Ishikawa (cell line): Measurements from ENCODE around the gene RAET1G.

Experiments
- CEBPB ChIP-seq: IDR thresholded peaks from 2 replicates; pipeline ENCODE4 v1.6.1; 2012
- CREB1 ChIP-seq: IDR thresholded peaks from 2 replicates; pipeline ENCODE4 v1.6.1; 2012; ENCODE audit warnings: low read depth
- EP300 ChIP-seq: IDR thresholded peaks from 2 replicates; pipeline ENCODE4 v1.6.1; 2012; ENCODE audit warnings: borderline replicate concordance
- FOXM1 ChIP-seq: IDR thresholded peaks from 2 replicates; pipeline ENCODE4 v1.6.1; 2012; ENCODE audit warnings: low read depth, borderline replicate concordance
- NFIC ChIP-seq: IDR thresholded peaks from 2 replicates; pipeline ENCODE4 v1.6.1; 2012
- RAD21 ChIP-seq: IDR thresholded peaks from 2 replicates; pipeline ENCODE4 v1.6.1; 2012; ENCODE audit warnings: low read depth
- TAF1 ChIP-seq: IDR thresholded peaks from 2 replicates; pipeline ENCODE4 v1.6.1; 2012; ENCODE audit warnings: low read depth, mild to moderate bottlenecking
- TCF12 ChIP-seq: IDR thresholded peaks from 2 replicates; pipeline ENCODE4 v1.6.1; 2012; ENCODE audit warnings: low read depth
- YY1 ChIP-seq: IDR thresholded peaks from 2 replicates; pipeline ENCODE4 v1.6.1; 2012; ENCODE audit warnings: low read depth
- ZBTB7A ChIP-seq: IDR thresholded peaks from 2 replicates; pipeline ENCODE4 v1.6.1; 2012; ENCODE audit warnings: low read depth
- TF ChIP-seq, protein P1 (sequence below): IDR thresholded peaks from 2 replicates; pipeline ENCODE4 v1.6.1; 2012; ENCODE audit warnings: low read depth, mild to moderate bottlenecking
- TF ChIP-seq, protein P2 (sequence below): IDR thresholded peaks from 2 replicates; pipeline ENCODE4 v1.6.1; 2012
- TF ChIP-seq, protein P3 (sequence below): IDR thresholded peaks from 2 replicates; pipeline ENCODE4 v1.6.1; 2012

DNA sequence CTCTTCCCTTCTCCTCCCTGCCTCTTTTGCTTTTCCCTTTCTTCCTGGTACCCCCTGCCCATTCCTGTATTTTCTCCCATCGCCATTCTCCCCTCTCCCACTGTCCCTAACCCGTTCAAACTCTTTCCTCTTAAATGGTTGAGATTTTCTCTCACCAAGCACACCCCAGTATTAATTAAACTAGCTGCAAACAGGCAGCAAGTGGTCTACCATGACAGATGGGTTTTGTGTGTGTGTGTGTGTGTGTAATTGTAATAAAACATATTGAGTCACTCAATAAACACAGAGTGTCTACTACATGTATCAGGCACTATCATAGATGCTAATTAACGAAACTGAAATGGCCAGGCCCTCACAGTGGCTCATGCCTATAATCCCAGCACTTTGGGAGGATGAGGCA is 31.7 kb downstream of the RAET1G start:
- TF ChIP-seq TAF1 = no peak
- TF ChIP-seq, protein P1, sequence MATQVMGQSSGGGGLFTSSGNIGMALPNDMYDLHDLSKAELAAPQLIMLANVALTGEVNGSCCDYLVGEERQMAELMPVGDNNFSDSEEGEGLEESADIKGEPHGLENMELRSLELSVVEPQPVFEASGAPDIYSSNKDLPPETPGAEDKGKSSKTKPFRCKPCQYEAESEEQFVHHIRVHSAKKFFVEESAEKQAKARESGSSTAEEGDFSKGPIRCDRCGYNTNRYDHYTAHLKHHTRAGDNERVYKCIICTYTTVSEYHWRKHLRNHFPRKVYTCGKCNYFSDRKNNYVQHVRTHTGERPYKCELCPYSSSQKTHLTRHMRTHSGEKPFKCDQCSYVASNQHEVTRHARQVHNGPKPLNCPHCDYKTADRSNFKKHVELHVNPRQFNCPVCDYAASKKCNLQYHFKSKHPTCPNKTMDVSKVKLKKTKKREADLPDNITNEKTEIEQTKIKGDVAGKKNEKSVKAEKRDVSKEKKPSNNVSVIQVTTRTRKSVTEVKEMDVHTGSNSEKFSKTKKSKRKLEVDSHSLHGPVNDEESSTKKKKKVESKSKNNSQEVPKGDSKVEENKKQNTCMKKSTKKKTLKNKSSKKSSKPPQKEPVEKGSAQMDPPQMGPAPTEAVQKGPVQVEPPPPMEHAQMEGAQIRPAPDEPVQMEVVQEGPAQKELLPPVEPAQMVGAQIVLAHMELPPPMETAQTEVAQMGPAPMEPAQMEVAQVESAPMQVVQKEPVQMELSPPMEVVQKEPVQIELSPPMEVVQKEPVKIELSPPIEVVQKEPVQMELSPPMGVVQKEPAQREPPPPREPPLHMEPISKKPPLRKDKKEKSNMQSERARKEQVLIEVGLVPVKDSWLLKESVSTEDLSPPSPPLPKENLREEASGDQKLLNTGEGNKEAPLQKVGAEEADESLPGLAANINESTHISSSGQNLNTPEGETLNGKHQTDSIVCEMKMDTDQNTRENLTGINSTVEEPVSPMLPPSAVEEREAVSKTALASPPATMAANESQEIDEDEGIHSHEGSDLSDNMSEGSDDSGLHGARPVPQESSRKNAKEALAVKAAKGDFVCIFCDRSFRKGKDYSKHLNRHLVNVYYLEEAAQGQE = no peak
- TF ChIP-seq RAD21 = no peak
- no peak for TF ChIP-seq CEBPB
- no peak for TF ChIP-seq YY1
- TF ChIP-seq, protein P2, sequence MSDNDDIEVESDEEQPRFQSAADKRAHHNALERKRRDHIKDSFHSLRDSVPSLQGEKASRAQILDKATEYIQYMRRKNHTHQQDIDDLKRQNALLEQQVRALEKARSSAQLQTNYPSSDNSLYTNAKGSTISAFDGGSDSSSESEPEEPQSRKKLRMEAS = no peak
- no peak for TF ChIP-seq EP300
- no peak for TF ChIP-seq NFIC
- no peak for TF ChIP-seq FOXM1
- no peak for TF ChIP-seq TCF12
- no peak for TF ChIP-seq CREB1
- TF ChIP-seq, protein P3, sequence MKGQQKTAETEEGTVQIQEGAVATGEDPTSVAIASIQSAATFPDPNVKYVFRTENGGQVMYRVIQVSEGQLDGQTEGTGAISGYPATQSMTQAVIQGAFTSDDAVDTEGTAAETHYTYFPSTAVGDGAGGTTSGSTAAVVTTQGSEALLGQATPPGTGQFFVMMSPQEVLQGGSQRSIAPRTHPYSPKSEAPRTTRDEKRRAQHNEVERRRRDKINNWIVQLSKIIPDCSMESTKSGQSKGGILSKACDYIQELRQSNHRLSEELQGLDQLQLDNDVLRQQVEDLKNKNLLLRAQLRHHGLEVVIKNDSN = no peak
- TF ChIP-seq ZBTB7A = no peak
